CD4-positive, alpha-beta T cell (primary cell): Measurements from ENCODE around the gene STX16. TPM values are rescaled to one million over a fixed set of nuclear protein-coding genes. Genes with fewer than 3 reads are reported as not detected.

Experiments
- ATAC-seq: fragments of 200-7000 bp; cut with Tn5 transposase; one replicate; pipeline ENCODE4 v1.10.0; 2022; ENCODE audit warnings: mild to moderate bottlenecking; ENCODE audit not compliant: poor library complexity
- CTCF ChIA-PET: fragments of 350-600 bp; sonication (Branson Sonifier 250); formaldehyde crosslinking; loops from one replicate; lab custom pipeline; 2021; ENCODE audit warnings: antibody characterized with exemption, inconsistent platforms; lab: Charles Lee
- POLR2A ChIA-PET: fragments of 350-600 bp; sonication (Branson Sonifier 250); formaldehyde crosslinking; loops from one replicate; lab custom pipeline; 2021; ENCODE audit warnings: antibody characterized with exemption, inconsistent platforms; lab: Charles Lee
- DNase-seq, 14 experiments: peaks; one replicate each; pipeline ENCODE4 v3.0.0-alpha.2; 2013 to 2020; ENCODE audit warnings: mixed read lengths in 2 of 14
- H3K27ac ChIP-seq, 2 donors: one replicate each; pipeline versions ENCODE4 v1.5.1 to v1.7.0; 2013; ENCODE audit warnings: low read length in 2 of 2, low read depth in 1 of 2, mild to moderate bottlenecking in 1 of 2
- H3K27me3 ChIP-seq, 2 experiments: 1 replicate in 1 of 2; 2 replicates in 1 of 2; pipeline versions ENCODE4 v1.6.1 to v1.7.0; 2013; ENCODE audit warnings: low read length in 2 of 2, control low read depth in 1 of 2, mild to moderate bottlenecking in 1 of 2, moderate library complexity in 1 of 2; ENCODE audit not compliant: insufficient read depth in 2 of 2, control insufficient read depth in 1 of 2
- H3K36me3 ChIP-seq: one replicate; pipeline ENCODE4 v1.6.1; 2013; ENCODE audit warnings: low read length, control low read depth; ENCODE audit not compliant: insufficient read depth
- H3K4me1 ChIP-seq: one replicate; pipeline ENCODE4 v1.6.1; 2013; ENCODE audit warnings: low read length, control low read depth; ENCODE audit not compliant: insufficient read depth
- H3K4me3 ChIP-seq: one replicate; pipeline ENCODE4 v1.5.1; 2013; ENCODE audit warnings: mild to moderate bottlenecking, low read length, moderate library complexity
- H3K9me3 ChIP-seq, 2 experiments: 1 replicate in 1 of 2; 2 replicates in 1 of 2; pipeline versions ENCODE4 v1.6.1 to v1.7.0; 2013; ENCODE audit warnings: low read length in 2 of 2, mild to moderate bottlenecking in 2 of 2, control low read depth in 1 of 2, moderate library complexity in 1 of 2; ENCODE audit not compliant: control insufficient read depth in 1 of 2, insufficient read depth in 1 of 2
- H3K27ac Mint-ChIP-seq: one replicate; pipeline ENCODE4 v1.8.0; 2020; ENCODE audit warnings: mixed read lengths
- H3K27me3 Mint-ChIP-seq: one replicate; pipeline ENCODE4 v1.8.0; 2021; ENCODE audit warnings: mixed read lengths
- H3K36me3 Mint-ChIP-seq: one replicate; pipeline ENCODE4 v1.8.0; 2021; ENCODE audit warnings: low read depth, mixed read lengths
- H3K4me1 Mint-ChIP-seq: one replicate; pipeline ENCODE4 v1.8.0; 2021; ENCODE audit warnings: low read depth, mixed read lengths
- H3K4me3 Mint-ChIP-seq: one replicate; pipeline ENCODE4 v1.8.0; 2020; ENCODE audit warnings: mild to moderate bottlenecking, mixed read lengths
- H3K9me3 Mint-ChIP-seq: one replicate; pipeline ENCODE4 v1.8.0; 2020; ENCODE audit warnings: mixed read lengths
- CTCF ChIP-seq: fragments of 200-600 bp; IDR thresholded peaks from one replicate; pipeline ENCODE4 v1.8.0; 2022; ENCODE audit warnings: antibody characterized with exemption, mild to moderate bottlenecking
- intact Hi-C, 2 experiments: fragments of 100-400 bp; cut with DNase I in 1 of 2; cut with micrococcal nuclease in 1 of 2; formaldehyde crosslinking; loops; one replicate each; pipeline versions ENCODE4 v1.15.1 to v1.9.0; 2023 to 2025; cut with DNase I, micrococcal nuclease
- total RNA-seq, 174 experiments: library from RNA in 2 of 174; stranded (reverse) in 2 of 174; gene quantifications; one replicate each; pipeline ENCODE4 v1.2.3 and lab custom pipeline; 2021 to 2026

STX16 gene
- total RNA-seq, 2 experiments from 2014 or later: 179 to 181 TPM

- Histone ChIP-seq H3K4me1 (peaks cover 19% of the 10 kb centered on the region), H3K27ac (no peak overlapping the region), H3K27me3 (no peaks in the 10 kb centered on the region), H3K4me3 (no peak overlapping the region), H3K36me3 (peaks cover 45% of the 10 kb centered on the region), H3K9me3 (no peaks in the 10 kb centered on the region)
- ChIA-PET CTCF (no interaction called here), POLR2A (no interaction called here)
- no peaks in the 10 kb centered on the region for H3K9me3 Mint-ChIP-seq
- DNase-seq: no peak
- no peak for ATAC-seq
- intact Hi-C loops: no loop called here
- no peak for TF ChIP-seq CTCF
- no peak overlapping the region for H3K4me3 Mint-ChIP-seq
- H3K36me3 Mint-ChIP-seq: peaks cover 35% of the 10 kb centered on the region
- peak overlapping the region; percentile 64 for H3K27ac Mint-ChIP-seq
- H3K4me1 Mint-ChIP-seq: peaks cover 11% of the 10 kb centered on the region
- H3K27me3 Mint-ChIP-seq: no peaks in the 10 kb centered on the region
These were observed 47.0 kb downstream of the STX16 start for GRCh38 chr20:58697867-58698703.

GRCh38 chr20:58698741-58699622, 47.9 kb downstream of the STX16 start:
- H3K36me3 Mint-ChIP-seq: peaks cover 42% of the 10 kb centered on the region
- Histone ChIP-seq H3K27me3 (no peaks in the 10 kb centered on the region), H3K36me3 (peaks cover 53% of the 10 kb centered on the region), H3K27ac (no peak overlapping the region), H3K4me3 (no peak overlapping the region), H3K9me3 (no peaks in the 10 kb centered on the region), H3K4me1 (peaks cover 10% of the 10 kb centered on the region)
- ChIA-PET POLR2A (no interaction called here), CTCF (no interaction called here)
- no peak overlapping the region for H3K27ac Mint-ChIP-seq
- intact Hi-C loops: no loop called here
- H3K4me1 Mint-ChIP-seq: peaks cover 4% of the 10 kb centered on the region
- TF ChIP-seq CTCF: no peak
- no peaks in the 10 kb centered on the region for H3K9me3 Mint-ChIP-seq
- no peaks in the 10 kb centered on the region for H3K27me3 Mint-ChIP-seq
- H3K4me3 Mint-ChIP-seq: no peak overlapping the region
- ATAC-seq: no peak
- DNase-seq: no peak

GRCh38 chr20:58699623-58700107, 48.6 kb downstream of the STX16 start:
- H3K36me3 ChIP-seq: peaks cover 56% of the 10 kb centered on the region

More at GRCh38 chr20:58699623-58700107, 48.6 kb downstream of the STX16 start:
- Mint-ChIP-seq H3K27ac (no peak overlapping the region), H3K4me1 (no peaks in the 10 kb centered on the region), H3K9me3 (no peaks in the 10 kb centered on the region), H3K27me3 (no peaks in the 10 kb centered on the region), H3K36me3 (peaks cover 48% of the 10 kb centered on the region), H3K4me3 (no peak overlapping the region)
- DNase-seq: no peak
- no peak for ATAC-seq
- Histone ChIP-seq H3K9me3 (no peaks in the 10 kb centered on the region), H3K4me3 (no peak overlapping the region), H3K27me3 (no peaks in the 10 kb centered on the region), H3K4me1 (peaks cover 3% of the 10 kb centered on the region), H3K27ac (no peak overlapping the region)
- intact Hi-C loops: no loop called here
- TF ChIP-seq CTCF: no peak
- CTCF ChIA-PET: no interaction called here
- POLR2A ChIA-PET: no interaction called here
